Measurements from ENCODE around the gene ZNF599.

ZNF599 gene

GRCh38 chr19:34772697-34773554 lies at the start of gene ZNF599:
Gene ZNF599 (minus strand): TSS chr19:34773215. CDS start chr19:34772841, 374 bp downstream.
- Histone ChIP-seq H3K27ac (no peak within 1 kb of the TSS; the same call in 1 of the 2 replicates), H3K4me3 (ENCODE audit: low read depth, low read length) (peak within 1 kb of the TSS; percentile 73)
- DNase-seq, result peak; percentile 90

GRCh38 chr19:34818270-34818669 lies 45.3 kb upstream of the ZNF599 start:
- Histone ChIP-seq H3K27ac (no peak overlapping the region), H3K27me3 (ENCODE audit: insufficient read depth, low read depth, severe bottlenecking) (no peaks in the 10 kb centered on the region), H3K36me3 (no peaks in the 10 kb centered on the region), H3K9me3 (ENCODE audit: severe bottlenecking) (no peaks in the 10 kb centered on the region), H3K4me3 (ENCODE audit: low read depth, low read length) (no peak overlapping the region)
- DNase-seq, result no peak
- no peak for TF ChIP-seq CTCF (IDR thresholded peaks at IDR 0.05; ENCODE audit: low read depth, low read length)

More at GRCh38 chr19:34772697-34773554, at the start of gene ZNF599:
- TF ChIP-seq CTCF (IDR thresholded peaks at IDR 0.05; ENCODE audit: low read depth, low read length), result no peak
- H3K27me3 ChIP-seq (ENCODE audit: insufficient read depth, low read depth, severe bottlenecking), result no peaks in the 10 kb centered on the region
- peaks cover 11% of the 10 kb centered on the region for H3K9me3 ChIP-seq (ENCODE audit: severe bottlenecking)
- H3K36me3 ChIP-seq, result 0 out of 2 replicates have a peak, but pooled peaks cover 3% of the 10 kb centered on the region

GRCh38 chr19:34816708-34817107 lies 43.7 kb upstream of the ZNF599 start:
- no peak for DNase-seq
- H3K27me3 ChIP-seq (ENCODE audit: insufficient read depth, low read depth, severe bottlenecking), result no peaks in the 10 kb centered on the region
- H3K27ac ChIP-seq, result no peak overlapping the region
- H3K4me3 ChIP-seq (ENCODE audit: low read depth, low read length), result no peak overlapping the region
- H3K9me3 ChIP-seq (ENCODE audit: severe bottlenecking), result no peaks in the 10 kb centered on the region
- no peak for TF ChIP-seq CTCF (IDR thresholded peaks at IDR 0.05; ENCODE audit: low read depth, low read length)
- H3K36me3 ChIP-seq, result no peaks in the 10 kb centered on the region

- peaks cover 13% of the 10 kb centered on the region for H3K9me3 ChIP-seq (ENCODE audit: severe bottlenecking)
- H3K27ac ChIP-seq, result no peak overlapping the region
- H3K27me3 ChIP-seq (ENCODE audit: insufficient read depth, low read depth, severe bottlenecking), result no peaks in the 10 kb centered on the region
- no peak overlapping the region for H3K4me3 ChIP-seq (ENCODE audit: low read depth, low read length)
- DNase-seq, result no peak
- no peak for TF ChIP-seq CTCF (IDR thresholded peaks at IDR 0.05; ENCODE audit: low read depth, low read length)
- no peaks in the 10 kb centered on the region for H3K36me3 ChIP-seq
Measured at GRCh38 chr19:34808566-34808965, 35.6 kb upstream of the ZNF599 start.

GRCh38 chr19:34806976-34807860 lies 34.2 kb upstream of the ZNF599 start:
- Histone ChIP-seq H3K27ac (no peak overlapping the region), H3K36me3 (no peaks in the 10 kb centered on the region), H3K4me3 (ENCODE audit: low read depth, low read length) (no peak overlapping the region), H3K9me3 (ENCODE audit: severe bottlenecking) (peaks cover 13% of the 10 kb centered on the region), H3K27me3 (ENCODE audit: insufficient read depth, low read depth, severe bottlenecking) (no peaks in the 10 kb centered on the region)
- no peak for TF ChIP-seq CTCF (IDR thresholded peaks at IDR 0.05; ENCODE audit: low read depth, low read length)
- DNase-seq, result no peak
